Activated naive CD4-positive, alpha-beta T cell treated with anti-CD3 and anti-CD28 coated beads, Interleukin-2, amount 50 U/mL, for 16 hours (primary cell): ENCODE data around the gene NPIPB6.
A peak's percentile ranks its signal among the peaks of the same experiment; 100 is the strongest.

Source experiments
- DNase-seq: peaks from one replicate; pipeline ENCODE4 v3.0.0-alpha.2; 2020

NPIPB6 gene

DNA sequence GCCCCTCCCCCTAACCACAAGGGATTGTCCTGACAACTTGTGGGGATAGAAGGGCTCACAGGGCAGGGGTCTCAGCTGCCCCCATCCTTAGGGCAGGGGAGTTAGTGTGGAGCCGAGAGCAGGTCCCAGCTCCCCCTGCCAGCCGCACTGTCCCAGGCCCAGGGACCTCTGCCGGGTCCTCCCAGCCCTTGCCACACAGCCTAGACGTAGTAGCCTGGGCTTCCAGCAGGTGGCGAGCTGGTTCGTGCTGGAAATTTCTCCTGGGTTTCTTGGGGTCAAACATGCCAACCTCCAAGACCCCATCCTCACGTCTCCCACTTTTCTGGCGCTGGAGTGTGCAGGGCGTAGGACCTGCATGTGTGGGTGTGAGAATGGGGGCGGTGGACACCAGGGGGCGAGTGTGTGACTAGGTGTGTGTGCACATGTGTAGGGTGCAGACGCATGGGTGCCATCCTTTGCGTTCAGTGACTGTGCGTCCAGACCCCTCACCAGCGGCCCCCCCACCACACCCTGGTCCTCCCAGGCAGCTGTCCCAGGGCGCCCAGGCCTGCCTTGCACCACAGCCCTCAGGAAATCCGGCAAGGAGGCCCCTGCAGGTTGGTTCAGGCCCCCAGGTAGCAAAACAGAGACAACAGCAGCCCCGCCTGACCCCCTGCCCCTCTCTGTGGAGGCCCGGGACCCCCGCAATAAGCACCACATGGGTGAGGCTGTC, 41.5 kb downstream of the NPIPB6 start:
- peak; percentile 53 for DNase-seq

DNA sequence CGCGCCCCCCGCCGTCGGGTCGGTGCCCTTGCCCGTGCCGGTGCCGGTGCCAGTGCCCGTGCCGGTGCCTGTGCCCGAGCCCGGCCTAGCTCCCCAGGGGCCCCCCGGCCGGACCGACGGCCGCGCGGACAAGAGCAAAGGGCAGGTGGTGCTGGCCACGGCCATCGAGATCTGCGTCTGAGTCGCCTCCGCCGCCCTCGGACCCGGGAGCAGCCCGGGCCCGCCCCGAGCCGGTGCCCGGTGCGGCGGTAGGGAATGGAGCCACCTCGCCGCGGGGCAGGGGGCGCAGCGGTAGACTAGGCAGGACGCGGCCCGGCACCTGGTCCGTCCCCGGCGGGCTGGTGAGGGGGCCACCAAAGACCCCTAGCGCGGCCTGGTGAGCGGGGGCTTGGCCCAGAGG, 42.6 kb downstream of the NPIPB6 start:
- DNase-seq = no peak

DNA sequence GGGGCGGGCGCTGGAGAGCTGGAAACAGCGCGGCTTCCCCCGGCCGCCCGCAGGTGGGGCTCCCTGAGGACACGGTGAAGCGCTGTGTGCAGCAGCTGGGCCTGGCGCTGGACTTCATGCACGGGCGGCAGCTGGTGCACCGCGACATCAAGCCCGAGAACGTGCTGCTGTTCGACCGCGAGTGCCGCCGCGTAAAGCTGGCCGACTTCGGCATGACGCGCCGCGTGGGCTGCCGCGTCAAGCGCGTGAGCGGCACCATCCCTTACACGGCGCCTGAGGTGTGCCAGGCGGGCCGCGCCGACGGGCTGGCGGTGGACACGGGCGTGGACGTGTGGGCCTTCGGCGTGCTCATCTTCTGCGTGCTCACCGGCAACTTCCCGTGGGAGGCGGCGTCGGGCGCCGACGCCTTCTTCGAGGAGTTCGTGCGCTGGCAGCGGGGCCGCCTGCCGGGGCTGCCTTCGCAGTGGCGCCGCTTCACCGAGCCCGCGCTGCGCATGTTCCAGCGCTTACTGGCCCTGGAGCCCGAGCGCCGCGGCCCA, 43.2 kb downstream of the NPIPB6 start:
- DNase-seq = no peak

DNA sequence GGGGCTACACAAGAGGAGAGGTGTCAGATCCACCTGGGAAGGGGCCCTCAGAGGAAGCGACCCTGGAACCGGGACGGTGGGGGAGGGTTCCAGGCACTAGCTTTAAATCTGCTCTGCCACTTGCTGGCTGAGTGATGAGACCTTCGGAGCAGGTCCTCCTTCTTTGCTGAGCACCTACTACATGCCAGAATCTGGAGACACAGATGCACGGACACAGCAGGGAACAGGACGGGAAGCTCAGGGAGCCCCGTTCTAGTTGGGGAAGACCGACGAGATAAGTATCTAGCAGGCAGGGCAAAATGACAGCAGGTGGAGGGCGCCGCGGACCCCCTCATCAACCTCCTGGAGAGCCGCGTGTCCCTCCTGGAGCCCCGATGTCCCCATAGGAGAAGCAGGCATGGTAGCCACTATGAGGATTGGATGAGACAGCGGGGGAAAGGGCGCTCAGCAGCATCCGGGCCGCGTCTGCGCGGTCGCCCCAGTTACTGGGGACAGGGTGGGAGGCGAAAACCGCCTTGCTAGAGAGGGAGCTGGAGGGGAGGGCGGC, 43.8 kb downstream of the NPIPB6 start:
- DNase-seq = no peak

DNA sequence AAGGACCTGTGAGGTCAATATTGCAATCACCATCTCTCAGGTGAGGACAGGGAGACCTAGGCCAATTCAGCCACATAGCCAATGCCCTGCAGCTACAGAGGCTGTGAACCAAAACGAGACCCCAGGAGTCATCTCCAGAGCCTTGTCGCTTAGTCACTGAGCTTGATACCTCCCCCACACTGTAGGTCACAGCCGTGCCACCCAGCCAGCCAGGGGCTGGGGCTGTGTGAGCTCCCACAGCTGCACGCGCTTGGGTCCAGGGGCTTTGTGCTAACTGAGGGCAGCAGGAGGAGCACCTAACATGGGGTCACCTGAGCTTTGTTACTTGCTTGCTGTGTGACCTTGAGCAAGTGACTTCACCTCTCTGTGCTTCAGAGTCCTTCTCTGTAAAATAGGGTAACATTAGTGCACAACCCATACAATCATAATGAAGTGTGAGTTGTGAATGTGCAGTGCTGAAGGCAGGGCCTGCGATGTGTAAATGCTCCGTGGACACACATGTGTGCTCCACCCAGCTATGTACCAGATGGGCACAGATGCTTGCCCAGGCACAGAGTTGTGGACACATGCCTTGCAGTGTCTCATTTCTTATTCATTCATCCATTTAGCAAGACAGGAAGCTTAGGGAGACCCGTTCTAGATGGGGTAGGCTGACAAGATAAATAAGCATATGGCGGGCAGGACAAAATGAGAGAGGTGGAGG, 45.1 kb downstream of the NPIPB6 start:
- no peak for DNase-seq

DNA sequence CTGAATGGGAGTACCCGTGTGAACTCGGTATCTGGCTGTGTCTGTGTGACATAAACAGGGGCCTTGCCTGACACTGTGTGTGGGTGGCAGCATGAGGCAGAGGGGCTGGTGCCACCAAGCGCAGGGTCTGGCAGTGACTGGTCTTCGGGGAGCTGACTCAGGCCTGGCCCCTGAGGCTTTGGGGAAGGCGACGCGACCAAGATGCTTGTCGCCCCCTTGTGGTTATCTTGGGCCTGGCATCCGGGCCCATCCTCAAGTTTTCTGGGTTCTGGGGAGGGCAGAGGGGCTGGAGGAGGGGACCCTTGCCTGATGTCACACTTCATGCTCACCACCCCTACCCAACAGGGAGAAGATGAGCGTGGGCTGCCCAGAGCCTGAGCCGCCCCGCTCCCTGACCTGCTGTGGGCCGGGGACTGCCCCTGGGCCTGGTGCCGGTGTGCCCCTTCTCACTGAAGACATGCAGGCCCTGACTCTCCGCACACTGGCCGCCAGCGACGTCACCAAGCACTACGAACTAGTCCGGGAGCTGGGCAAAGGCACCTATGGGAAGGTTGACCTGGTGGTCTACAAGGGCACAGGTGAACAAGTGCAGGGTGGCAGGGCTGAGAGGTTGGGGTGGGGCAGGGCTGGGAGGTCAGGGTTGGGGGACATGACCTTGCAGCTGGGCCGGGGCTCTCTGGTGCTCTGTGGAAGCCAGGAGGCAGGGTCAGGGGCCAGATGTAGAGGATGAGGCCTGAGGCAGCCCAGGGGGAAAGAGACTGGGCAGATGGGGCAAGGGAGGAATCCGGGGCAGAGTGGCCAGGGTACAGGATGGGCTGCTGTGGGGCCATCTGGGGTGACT, 46.0 kb downstream of the NPIPB6 start:
- DNase-seq = peak; percentile 76

DNA sequence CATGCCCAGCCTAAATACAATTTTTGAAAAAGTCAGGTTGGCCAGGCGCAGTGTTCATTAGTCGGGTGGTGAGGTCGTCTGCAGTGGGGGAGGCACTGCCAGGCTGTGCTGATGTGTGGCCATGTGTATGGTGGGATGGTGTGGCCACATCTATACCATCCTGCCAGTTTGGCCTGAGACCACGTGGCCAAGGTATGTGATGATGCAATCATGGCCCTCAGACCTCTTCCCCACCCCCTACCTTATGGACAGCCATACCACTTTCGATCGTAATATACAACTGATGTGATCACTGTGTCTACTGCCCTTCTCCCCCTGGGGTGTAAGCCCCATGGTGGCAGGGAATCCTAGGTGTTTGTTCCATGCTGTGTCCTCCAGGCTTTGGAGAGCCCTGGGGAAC, 47.3 kb downstream of the NPIPB6 start:
- DNase-seq = no peak

DNA sequence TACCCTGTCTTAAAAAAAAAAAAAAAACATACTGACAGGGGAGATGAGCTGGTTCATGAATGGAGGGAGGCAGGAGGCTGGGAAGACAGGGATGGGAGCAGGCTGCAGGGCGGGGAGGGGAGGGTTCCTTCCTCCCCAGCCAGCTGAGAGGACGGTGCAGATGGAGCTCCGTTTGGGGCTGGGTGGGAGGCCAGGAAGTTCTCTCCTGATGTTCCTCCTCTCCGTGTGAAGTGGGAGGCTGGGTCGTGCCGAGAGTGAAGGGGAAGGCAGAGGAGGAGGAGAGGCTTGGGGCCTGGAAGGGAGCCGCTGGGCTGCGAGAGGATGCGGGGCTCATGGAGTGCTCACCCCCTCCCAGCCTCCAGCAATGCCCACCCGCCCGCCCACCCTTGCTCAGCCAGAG, 49.7 kb downstream of the NPIPB6 start:
- no peak for DNase-seq

DNA sequence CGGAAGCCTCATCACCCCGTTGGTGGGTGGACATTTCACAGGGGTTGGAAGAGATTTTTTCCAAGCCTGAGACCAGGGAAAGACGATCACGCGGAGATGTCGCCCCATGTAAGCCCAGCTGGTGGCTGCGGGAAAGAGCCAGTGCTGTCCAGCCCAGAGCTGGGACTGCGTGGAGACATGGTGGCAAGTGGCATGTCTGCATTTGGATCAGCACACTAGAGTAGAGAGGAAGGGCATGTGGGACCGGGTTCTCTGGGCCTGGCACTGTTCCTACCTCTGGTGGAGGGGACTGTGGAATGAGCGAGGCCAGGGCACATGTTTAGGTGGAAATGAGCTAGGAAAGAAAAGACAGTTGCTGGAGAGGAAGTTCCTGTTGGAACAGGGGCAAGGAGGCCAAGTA, 51.0 kb downstream of the NPIPB6 start:
- DNase-seq = no peak

DNA sequence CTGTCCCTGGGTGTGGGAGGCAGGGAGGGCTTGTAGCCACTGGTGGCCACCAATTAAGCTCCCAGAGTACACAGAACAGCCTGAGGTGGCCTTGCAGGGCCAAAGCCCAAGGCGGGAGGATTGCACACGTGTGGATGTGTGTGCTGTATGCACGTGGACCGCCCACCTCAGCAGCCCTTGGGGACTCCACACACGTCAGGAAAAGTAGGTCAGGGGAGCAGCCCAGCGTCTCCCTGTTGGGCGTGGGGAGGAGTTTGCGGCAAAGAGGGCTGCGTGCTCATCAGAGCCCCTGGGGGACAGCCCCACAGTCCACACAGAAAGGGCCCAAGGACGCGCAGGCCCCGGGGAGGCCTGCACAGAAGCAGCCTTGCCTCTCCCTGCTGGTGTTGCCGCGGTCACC, 51.4 kb downstream of the NPIPB6 start:
- DNase-seq = no peak

DNA sequence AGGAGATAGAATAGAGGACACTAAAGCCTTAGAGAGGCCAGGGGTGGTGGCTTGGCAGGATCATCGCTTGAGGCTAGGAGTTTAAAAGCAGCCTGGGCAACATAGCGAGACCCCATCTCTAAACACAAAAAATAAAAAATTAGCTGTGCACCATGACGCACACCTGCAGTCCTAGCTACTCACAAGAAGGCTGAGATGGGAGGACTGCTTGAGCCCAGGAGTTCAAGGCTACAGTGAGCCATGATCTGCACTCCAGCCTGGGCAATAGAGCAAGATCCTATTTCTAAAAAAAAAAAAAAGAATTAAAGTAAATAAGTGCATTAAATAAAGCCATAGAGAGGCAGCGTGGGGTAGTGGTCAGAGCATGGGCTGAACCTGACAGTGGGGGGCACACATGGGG, 51.9 kb downstream of the NPIPB6 start:
- no peak for DNase-seq

DNA sequence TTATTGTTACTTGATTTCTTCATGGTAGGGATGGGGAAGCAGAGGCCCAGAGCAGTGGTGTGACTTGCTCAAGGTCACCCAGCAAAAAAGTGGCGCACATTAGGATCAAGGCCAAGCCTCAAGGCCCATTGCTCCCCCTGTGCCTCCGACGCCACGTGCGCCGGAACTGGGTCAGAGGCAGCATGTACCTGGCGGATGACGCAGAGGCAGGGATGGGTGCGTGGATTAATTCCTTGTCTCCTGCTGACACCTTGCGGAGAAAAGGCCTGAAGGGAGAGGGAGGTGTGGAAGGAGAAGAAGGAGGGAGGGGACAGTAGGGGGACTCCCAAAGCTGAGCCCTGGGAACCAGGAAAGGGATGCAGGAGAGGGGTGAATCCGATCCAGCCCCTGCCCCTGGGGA, 52.5 kb downstream of the NPIPB6 start:
- DNase-seq = no peak

DNA sequence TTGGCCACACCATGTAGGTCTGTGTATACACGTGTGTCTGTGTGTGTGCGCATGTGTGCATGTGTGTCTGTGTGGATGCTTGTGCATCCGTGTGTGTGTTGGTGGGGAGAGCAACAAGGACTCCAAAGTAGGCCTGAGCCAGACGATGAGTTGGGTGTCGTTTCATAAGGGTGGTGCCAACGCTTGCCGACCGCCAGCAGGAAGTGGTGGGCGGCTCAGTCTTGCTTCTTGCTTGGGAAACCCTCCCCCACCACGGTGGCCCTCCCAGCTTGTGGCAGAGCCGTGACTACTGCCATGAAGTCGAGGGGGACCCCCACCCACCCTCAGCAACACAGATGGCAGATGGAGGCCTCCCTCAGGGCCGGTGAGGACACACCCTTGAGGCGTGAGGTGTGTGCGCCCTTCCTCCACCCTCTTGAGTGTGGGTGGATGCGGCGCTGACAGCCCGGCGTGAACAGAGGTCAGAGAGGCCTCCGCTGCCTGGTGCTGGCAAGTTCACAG, 53.4 kb downstream of the NPIPB6 start:
- peak; percentile 84 for DNase-seq

DNA sequence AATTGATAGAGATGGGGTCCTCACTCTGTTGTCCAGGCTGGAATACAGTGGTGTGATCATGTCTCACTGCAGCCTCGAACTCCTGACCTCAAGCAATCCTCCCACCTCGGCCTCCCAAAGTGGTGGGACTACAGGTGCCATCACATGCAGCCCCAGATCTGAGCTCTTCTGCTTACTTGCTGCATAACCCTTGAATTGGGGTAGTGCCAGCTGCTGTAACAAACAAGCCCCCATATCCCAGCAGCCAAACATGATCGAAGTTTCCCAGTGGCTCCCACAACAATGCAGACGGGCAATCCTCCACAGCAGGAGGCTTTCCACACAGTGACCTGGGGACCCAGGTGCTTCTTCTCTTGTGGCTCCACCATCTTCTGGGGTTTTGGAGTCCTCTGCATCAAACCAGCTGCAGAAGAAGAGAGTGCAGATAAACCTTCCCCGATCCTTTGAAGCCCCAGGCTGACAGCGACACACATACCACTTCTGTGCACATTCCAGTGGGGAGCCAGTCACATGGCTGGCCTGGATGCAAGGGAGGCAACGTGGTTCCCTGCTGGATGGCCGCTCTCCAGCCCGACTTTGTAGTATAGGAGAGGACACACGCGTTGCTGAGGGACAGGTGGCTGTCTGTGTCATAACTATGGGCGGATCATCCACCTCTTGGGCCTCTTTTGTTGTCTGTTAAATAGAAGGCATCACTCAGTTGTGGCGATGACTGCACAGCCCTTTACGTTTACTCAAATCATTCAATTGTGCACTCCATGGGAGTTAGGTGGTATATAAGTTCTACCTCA, 54.3 kb downstream of the NPIPB6 start:
- DNase-seq = no peak

DNA sequence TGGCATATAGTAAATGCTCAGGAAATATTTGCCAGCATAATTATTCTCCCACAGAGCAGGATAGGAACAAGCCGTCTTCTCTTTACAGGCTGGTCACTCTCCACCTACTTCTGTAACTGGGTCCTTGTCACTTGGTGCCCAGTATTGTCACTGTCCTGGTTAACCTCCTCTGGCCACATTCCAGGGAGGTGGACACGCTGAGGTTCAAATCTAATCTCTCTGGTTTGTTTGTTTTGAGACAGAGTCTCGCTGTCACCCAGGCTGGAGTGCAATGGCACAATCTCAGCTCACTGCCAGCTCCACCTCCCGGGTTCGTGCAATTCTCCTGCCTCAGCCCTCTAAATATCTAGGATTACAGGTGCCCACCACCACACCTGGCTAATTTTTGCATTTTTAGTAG, 55.4 kb downstream of the NPIPB6 start:
- no peak for DNase-seq

DNA sequence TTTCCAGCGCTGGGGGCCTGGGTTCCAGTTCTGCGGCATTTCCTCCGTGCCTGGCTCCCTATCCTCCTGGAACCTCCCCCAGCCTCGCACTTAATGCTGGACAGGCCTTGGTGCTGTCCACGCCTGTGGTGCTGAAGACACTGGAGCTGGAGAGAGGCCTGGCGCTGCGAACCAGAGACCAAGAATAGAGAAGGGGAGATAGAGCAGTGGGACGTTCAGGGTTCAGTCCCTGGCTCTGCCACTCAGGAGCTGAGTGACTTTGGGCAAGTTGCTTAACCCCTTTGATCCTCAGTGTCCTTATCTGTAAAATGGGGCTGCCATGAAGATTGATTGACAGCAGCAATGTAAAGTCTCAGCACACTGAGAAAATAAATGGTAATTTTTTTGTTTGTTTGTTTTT, 59.1 kb downstream of the NPIPB6 start:
- no peak for DNase-seq

DNA sequence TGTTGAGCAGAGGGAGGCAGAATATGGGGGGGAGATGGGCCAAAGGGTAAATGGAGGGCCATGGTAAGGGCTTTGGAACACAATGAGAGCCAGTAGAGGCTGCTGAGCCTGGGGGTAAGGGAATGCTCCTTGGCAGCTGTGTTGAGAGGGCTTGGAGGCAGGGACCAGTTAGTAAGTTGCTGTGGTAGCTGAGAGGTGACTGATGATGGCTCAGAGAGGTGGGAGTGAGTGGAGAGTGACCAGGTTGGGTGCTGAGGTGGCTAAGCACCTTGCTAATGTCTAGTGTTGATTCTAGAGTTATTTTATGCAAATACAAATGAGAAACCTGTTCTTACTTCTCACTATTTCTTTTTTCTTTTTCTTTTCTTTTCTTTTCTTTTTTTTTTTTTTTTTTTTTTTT, 60.2 kb downstream of the NPIPB6 start:
- no peak for DNase-seq

DNA sequence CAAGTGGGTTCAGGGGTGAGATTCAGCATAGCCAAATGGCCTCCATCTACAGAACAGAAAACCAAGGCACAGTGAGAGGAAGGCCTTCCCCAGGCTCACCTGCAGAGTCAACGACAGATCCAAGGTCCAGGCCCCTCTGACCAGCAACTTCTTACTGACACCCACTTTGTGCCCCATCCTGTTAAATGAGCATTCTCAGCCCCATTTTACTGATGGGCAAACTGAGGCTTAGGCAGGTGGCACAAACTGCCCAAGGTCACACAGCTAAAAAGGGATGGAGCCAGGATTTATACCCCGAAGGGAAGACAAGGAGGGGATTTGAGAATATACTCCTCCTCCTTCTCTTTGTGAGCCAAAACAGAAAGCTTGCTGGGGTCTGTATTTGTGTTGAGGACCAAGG, 61.7 kb downstream of the NPIPB6 start:
- DNase-seq = no peak

DNA sequence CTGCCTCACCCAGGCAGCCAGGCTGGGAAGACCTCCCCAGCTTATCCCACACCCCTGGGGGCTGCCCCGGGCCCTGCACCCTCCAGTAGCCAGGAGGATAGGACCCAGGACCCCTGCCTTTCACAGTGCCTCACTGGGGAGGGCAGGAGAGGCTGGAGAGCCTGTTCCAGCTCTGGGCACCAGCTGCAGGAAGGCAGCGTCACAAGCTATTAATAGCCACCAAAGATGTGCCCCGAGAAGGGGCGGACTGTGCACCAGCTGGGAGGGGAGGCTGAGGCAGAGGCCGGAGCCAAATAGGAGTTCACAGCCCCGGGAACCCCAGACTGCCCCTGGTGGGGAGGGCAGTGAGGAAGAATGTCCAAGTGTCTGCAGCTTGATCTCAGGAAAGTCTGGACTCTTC, 62.2 kb downstream of the NPIPB6 start:
- DNase-seq = no peak

DNA sequence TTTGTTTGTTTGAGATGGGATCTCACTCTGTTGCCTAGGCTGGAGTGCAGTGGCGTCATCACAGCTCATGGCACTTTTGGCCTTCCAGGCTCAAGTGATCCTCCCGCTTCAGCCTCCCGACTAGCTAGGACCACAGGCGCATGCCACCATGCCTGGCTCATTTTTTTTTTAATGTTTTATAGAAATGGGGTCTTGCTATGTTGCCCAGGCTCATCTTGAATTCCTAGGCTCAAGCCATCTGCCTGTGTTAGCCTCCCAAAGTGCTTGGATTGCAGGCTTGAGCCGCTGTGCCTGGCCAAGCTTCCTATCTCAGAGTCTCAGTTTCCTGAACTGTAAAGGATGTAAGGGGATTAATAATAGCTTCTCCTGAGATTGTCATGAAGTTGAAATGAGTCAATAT, 63.0 kb downstream of the NPIPB6 start:
- DNase-seq = no peak

DNA sequence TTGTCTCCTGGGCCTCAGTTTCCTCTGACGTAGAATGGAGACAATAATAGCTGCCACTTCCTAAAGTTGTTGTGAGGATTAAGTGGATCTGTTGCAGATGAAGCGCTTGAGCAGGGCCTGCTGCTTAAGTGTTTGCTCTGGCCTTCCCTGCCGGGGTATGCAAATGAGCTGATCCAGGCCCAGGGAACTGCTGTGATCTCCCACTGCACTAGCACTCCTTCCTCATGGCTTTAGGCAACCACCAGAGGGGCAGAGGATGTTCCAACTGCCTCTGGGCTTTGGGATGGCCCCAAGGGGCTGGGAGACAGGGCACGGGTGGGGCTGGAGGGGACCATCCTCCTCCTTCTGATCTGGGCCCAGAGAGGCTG, 64.8 kb downstream of the NPIPB6 start:
- no peak for DNase-seq

DNA sequence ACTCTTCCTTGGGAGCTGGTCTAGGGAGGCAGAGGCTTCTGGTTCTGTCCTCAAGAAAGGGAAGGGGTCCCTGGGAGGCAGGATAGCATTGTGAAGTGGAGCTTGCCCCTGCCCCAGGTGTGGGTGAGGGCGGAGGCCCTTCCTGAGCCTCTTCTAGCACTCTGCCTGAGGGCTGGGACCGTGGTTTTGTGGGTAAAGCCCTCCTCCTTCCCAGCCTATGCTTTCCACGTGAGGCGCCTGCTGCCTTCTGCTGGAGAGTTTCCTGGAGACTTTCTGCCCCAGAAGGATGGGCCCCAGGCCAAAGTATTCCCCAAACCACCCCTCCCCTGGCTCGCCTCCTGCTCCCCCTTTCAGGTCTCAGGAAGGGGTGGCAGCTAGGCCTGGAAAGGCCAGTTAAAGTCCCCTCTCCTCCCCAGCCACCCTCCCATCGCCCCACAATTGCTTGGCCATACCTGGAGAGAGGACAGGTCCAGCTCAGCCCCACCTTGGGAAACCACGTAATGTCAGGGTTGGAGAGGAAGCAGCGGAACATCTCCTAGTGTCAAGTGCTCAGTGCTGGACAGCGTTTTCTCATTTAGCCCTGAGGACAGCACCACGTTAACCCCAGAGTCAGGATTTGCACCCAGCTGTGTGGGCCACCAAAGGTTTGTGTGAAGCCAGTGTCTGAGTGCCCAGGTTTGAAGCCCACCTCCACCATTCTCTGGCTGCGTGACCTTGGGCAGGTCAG, 65.4 kb downstream of the NPIPB6 start:
- DNase-seq = no peak
